Stimulated activated CD8-positive, alpha-beta memory T cell treated with anti-CD3 and anti-CD28 coated beads, Interleukin-12 subunit alpha, Interleukin-12 subunit beta, amount 100 ng/mL, for 24 hours (primary cell): Measurements from ENCODE around the gene SH3TC1.

Source experiments
- DNase-seq: peaks from one replicate; pipeline ENCODE4 v3.0.0-alpha.2; 2020; ENCODE audit errors: extremely low read depth

Gene SH3TC1

GRCh38 chr4:8214136-8214535 is 15.0 kb downstream of the SH3TC1 start:
- DNase-seq, result no peak

GRCh38 chr4:8215001-8215427 is 15.9 kb downstream of the SH3TC1 start:
- DNase-seq, result no peak

DNA sequence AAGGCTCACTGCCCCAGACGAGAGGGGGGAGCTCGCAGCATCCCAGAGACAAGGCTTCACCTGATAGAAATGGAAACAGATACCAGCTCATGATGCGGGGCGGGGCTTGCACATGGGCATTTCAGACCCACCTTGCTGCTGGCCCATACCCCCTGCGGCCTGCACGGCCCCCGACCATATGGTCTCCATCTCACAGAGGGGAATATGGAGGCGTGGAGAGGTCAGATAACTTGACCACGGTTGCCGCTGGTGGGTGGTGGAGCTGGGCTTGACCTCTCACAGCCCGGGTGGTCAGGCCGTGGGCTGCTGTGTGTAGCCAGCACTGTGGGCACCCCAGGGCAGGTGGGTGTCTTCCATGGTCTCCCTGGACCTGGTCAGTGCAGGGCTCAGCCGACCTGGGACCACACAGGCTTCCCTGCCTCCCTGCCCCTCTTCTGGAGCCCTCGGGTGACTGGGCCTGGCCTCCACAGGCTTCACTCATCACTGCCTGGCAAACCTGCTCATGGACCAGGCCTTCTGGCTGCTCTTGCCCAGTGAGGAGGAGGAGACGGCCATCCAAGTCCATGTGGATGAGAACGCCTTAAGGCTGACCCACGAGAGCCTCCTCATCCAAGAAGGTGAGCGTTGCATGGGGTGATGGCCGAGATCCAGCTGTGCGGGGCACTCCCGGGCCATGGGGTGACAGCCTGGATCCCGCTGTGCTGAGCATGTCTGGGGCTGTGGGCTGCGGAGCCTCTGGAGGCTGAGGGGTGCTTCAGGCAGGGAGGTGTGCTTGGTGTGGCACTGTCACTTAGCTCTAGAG is 16.8 kb downstream of the SH3TC1 start:
- no peak for DNase-seq

GRCh38 chr4:8216443-8217245 is 17.6 kb downstream of the SH3TC1 start:
- DNase-seq, result no peak

- no peak for DNase-seq
These were observed 18.1 kb downstream of the SH3TC1 start for GRCh38 chr4:8217246-8217511.

- no peak for DNase-seq
These were observed 18.8 kb downstream of the SH3TC1 start for GRCh38 chr4:8217871-8218270.

DNA sequence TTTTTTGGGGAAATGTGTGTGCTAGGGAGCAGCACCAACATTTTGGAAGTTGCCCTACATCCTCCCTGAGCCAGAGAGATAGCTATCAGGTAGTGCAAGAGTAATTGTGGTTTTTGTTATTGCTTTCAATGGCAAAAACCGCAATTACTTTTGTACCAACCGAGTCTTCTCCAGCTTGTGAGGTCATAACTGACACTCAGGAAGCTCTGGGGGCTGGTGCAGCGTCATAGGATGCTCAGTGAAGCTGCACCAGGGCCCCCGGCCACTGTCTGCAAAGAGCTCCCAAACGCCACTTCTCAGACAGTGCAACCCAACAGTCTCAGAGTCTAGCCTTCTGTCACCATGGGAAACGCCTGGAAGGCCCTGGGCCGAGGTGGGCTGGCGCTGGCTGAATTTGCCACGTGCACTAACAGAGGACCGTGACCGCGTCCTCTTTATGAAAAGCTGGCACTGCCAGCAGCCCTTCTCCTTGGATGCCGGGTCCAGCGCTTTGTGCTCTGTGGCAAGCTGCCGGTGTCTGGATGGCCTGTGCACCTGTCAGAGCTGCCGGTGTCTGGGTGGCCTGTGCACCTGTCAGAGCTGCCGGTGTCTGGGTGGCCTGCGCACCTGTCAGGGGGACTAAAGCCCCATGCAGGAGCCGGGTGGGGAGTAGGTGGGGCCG is 19.4 kb downstream of the SH3TC1 start:
- no peak for DNase-seq

- no peak for DNase-seq
These were observed 20.1 kb downstream of the SH3TC1 start for GRCh38 chr4:8219236-8219635.

DNA sequence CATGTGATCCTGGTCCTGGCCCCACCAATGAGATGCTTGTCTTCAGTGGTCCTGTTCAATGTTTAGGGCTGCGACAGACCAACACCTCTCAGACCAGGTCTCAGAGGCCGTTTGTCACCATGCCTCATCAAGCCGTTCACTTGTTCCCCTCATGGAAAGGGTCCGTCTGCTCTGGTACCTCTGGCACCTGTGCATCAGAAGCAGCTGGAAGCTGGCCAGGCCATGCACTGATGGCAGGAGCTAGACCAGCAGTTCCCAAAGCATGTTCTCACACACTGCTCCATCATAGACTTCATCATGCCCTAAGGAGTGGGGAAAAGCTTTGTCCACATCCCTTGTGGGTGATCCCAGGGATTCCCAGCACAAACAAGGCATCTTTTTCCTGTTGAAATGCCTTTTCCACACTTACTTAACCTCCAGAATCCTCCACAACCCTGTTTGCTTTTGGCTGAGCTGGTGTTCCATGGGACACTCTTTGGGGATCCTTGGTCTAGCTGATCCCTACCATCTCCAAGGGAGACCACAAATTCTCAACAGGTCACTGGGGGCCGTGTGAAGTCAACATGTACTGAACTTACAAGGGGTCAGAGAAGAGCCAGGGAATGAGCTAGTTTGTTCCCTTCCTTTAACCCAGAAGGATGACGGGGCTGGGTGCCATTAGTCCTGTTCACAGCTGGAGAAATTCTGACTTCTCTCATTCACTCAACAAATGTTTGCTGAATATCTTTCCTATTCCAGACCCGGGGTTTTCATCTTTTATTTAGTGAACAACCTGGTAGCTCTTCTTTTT is 21.8 kb downstream of the SH3TC1 start:
- DNase-seq, result no peak

DNA sequence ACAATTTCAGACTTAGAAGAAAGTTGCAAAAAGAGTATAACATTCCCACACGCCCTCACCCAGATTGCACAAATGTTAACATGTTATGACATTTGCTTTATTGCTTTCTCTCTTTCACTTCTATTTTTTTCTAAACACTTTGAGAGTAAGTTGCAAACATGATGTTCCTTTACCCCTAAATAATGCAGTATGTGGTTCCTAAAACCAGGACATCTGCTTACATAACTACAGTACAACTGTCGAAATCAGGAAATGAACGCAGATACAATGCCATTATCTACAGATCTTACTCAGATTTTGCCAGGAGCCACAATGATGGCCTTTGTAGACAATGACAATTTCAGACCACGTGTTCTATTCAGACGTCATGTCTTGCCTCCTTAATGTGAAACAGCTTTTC is 22.4 kb downstream of the SH3TC1 start:
- DNase-seq, result no peak

DNA sequence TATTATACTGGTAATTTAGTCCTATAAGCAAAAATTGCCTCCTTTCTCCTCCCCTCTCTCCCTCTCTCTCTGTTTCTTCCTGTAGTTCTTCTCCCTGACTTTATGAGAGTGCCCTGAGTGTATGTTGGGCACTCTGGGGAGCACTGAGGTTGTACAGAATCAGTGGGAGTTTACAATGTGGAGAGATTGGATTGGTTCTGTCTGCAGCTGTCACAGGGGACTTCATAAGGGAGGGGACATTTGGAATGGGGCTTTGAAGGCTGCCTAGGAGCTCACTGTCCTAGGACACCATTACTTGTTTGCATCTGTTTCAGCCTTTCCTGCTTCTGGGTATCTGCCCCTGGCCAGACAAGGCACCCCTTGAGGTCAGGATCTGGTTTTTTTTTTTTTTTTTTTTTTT is 22.9 kb downstream of the SH3TC1 start:
- no peak for DNase-seq

DNA sequence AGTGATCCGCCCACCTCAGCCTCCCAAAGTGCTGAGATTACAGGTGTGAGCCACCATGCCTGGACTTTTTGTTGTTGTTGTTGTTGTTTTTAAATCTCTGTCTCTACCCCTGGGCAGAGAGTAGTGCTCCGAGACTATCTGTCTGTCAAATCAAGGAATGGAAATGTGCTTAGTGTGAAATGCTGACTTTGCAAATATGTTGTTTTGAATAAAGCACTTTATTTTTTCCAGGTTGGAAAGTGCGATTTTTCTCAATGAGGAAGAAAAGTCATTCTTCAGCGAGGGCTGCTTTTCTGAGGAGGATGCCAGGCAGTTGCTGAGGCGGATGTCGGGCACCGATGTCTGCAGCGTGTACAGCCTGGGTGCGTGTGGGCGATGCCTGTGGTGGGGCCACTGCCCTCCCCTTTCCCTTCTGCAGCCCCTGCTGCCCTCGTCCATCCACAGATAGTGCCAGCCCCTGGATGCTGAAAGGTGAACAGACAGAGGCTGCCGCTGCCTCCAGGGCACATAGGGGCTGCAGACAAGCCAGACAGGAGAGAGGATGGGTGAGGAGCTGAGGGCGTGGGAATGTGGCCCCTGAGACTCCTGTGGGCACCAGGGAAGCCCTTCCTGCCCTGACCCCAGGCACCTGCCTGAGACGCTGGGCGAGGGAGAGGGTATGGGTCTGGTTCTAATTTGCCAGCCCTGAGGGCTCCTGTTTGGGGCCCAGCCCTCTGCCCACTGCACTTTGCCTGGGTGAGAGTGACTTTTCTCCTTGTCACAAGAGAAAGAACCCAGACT is 23.7 kb downstream of the SH3TC1 start:
- DNase-seq, result no peak

GRCh38 chr4:8224267-8224974 is 25.3 kb downstream of the SH3TC1 start:
- DNase-seq, result no peak

DNA sequence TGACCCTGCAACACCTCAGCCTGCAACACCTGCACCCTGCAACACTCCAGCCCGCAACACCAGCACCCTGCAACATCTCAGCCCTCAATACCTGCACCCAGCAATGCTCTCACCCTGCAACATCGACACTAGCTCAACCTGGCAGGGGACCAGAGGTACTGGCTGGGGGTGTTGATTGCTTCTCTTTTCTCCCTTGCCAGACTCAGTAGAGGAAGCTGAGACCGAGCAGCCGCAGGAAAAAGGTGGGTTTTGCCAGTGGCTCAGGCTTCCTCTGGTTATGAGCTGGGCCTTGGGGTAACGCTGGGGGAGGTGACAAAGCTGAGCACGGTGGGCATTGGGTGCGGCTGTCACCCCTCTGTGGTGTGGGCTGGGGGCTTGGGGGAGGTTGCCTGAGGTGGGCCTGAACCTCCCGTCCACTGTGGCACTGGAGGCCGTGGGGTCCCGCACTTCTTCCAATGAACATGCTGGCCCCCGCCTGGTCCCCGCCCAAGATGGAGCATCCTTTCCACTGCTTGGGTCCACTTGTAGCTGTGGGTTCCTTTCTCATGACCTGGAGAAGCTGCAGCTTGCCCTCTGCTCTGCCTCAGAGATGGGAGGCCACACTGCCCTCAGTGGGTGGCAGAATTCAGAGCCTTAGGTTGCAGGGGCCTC is 26.0 kb downstream of the SH3TC1 start:
- DNase-seq, result no peak

DNA sequence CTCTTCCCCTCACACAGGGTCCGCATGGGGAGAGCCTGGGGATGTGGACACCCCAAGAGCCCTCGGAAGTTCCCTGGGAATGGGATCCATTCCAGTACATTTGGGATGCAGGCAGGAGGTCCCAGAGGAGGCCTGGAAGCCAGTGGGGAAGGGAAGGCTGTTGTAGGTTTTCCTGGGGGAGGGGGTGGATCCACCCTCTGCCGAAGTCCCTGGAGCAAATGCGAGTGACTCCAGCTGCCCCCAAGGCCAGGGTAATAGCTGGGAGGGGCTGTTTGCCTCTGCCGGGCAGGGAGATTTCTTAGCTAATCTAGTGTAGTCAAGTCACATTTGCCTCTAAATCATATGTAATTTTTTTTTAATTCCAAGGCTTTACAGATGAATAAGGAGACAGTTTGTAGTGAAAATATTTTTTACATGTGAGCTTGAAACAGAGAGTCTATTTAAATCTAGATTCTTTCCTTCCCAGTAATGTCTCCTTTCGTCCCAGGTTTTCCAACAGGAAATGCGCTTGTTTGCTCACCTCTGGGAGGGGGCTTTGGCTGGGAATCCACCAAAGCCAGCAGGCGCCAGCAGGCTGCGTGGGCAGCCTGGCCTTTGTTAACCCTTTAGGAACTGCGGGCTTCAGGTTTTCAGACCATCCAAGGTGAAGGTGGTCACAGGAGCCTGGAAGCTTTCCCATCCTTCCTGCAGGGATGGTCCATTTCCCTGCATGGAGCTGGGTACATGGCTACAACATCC is 26.8 kb downstream of the SH3TC1 start:
- no peak for DNase-seq

GRCh38 chr4:8227201-8227770 is 28.2 kb downstream of the SH3TC1 start:
- no peak for DNase-seq

GRCh38 chr4:8227771-8228318 is 28.8 kb downstream of the SH3TC1 start:
- no peak for DNase-seq

GRCh38 chr4:8228319-8229250 is 29.5 kb downstream of the SH3TC1 start:
- peak; percentile 46 for DNase-seq
